B cell (primary cell): ENCODE data around the gene EVX1. TPM values are rescaled to one million over a fixed set of nuclear protein-coding genes. Genes with fewer than 3 reads are reported as not detected.
A peak's percentile ranks its signal among the peaks of the same experiment; 100 is the strongest.

Source experiments
- ATAC-seq: fragments of 200-7000 bp; cut with Tn5 transposase; one replicate; pipeline ENCODE4 v1.10.0; 2021; ENCODE audit warnings: low read depth, mild to moderate bottlenecking, moderate number of reproducible peaks, moderate library complexity
- CTCF ChIA-PET: fragments of 350-600 bp; sonication (Branson Sonifier 250); formaldehyde crosslinking; loops from one replicate; lab custom pipeline; 2021; ENCODE audit warnings: antibody characterized with exemption, inconsistent platforms; lab: Charles Lee
- POLR2A ChIA-PET: fragments of 350-600 bp; sonication (Branson Sonifier 250); formaldehyde crosslinking; loops from one replicate; lab custom pipeline; 2021; ENCODE audit warnings: antibody characterized with exemption; lab: Charles Lee
- DNase-seq: peaks from one replicate; pipeline ENCODE4 v3.0.0; 2013
- H2AFZ ChIP-seq: 2 replicates; pipeline ENCODE4 v1.6.1; 2012; ENCODE audit warnings: mild to moderate bottlenecking, low read depth, low read length; ENCODE audit not compliant: insufficient read depth, poor library complexity, severe bottlenecking
- H3K27ac ChIP-seq, 2 donors: 1 replicate in 1 of 2; 2 replicates in 1 of 2; pipeline ENCODE4 v1.5.1; 2012 to 2013; ENCODE audit warnings: low read length in 2 of 2, mild to moderate bottlenecking in 2 of 2, moderate library complexity in 1 of 2
- H3K27me3 ChIP-seq, 4 experiments: fragments of 200-600 bp in 1 of 4; sonication (generic) in 1 of 4; replicated peaks in 1 of 4; 1 replicate in 2 of 4; 2 replicates in 2 of 4; pipeline versions ENCODE4 v1.6.1 to v1.7.0; 2013 to 2016; ENCODE audit warnings: low read length in 3 of 4, mild to moderate bottlenecking in 2 of 4, mixed read lengths in 1 of 4, moderate library complexity in 1 of 4; ENCODE audit not compliant: insufficient read depth in 4 of 4, control insufficient read depth in 3 of 4; ENCODE audit errors: control extremely low read depth in 1 of 4
- H3K36me3 ChIP-seq, 2 experiments: replicated peaks in 1 of 2; 1 replicate in 1 of 2; 2 replicates in 1 of 2; pipeline versions ENCODE4 v1.6.1 to v1.7.1; 2013; ENCODE audit warnings: low read length in 1 of 2; ENCODE audit not compliant: insufficient read depth in 2 of 2, control insufficient read depth in 1 of 2; ENCODE audit errors: control extremely low read depth in 1 of 2, extremely low read depth in 1 of 2
- H3K4me1 ChIP-seq, 2 donors: fragments of 200-600 bp in 1 of 2; sonication (generic) in 1 of 2; 1 replicate in 1 of 2; 2 replicates in 1 of 2; pipeline versions ENCODE4 v1.5.1 to v1.6.1; 2013 to 2017; ENCODE audit warnings: low read length in 2 of 2; ENCODE audit not compliant: control insufficient read depth in 2 of 2, insufficient read depth in 2 of 2
- H3K4me2 ChIP-seq: replicated peaks from 2 replicates; pipeline ENCODE3; 2012; ENCODE audit warnings: mild to moderate bottlenecking, low read depth, low read length; ENCODE audit not compliant: poor library complexity, severe bottlenecking
- H3K4me3 ChIP-seq, 5 experiments: fragments of 200-600 bp in 1 of 5; sonication (generic) in 1 of 5; 1 replicate in 3 of 5; 2 replicates in 2 of 5; pipeline versions ENCODE4 v1.5.1 to v1.7.0; 2011 to 2016; ENCODE audit warnings: low read length in 4 of 5, mild to moderate bottlenecking in 4 of 5, low read depth in 2 of 5, control low read depth in 1 of 5, moderate library complexity in 1 of 5; ENCODE audit not compliant: insufficient read depth in 1 of 5; ENCODE audit errors: control extremely low read depth in 1 of 5, extremely low read depth in 1 of 5
- H3K79me2 ChIP-seq: fragments of 200-600 bp; sonication (generic); one replicate; pipeline ENCODE4 v1.6.0; 2016; ENCODE audit warnings: low read length; ENCODE audit not compliant: control insufficient read depth, insufficient read depth
- H3K9ac ChIP-seq: fragments of 200-600 bp; sonication (generic); 2 replicates; pipeline ENCODE4 v1.6.1; 2017; ENCODE audit warnings: mild to moderate bottlenecking, low read length, moderate library complexity
- H3K9me3 ChIP-seq, 3 donors: one replicate each; pipeline versions ENCODE4 v1.6.1 to v1.7.1; 2013; ENCODE audit warnings: low read length in 2 of 3; ENCODE audit not compliant: control insufficient read depth in 2 of 3, insufficient read depth in 1 of 3; ENCODE audit errors: control extremely low read depth in 1 of 3
- H4K20me1 ChIP-seq: 2 replicates; pipeline ENCODE4 v1.6.0; 2012; ENCODE audit warnings: mild to moderate bottlenecking, low read length; ENCODE audit not compliant: insufficient read depth, control insufficient read depth, poor library complexity, severe bottlenecking
- H3K27ac Mint-ChIP-seq: one replicate; pipeline ENCODE4 v1.8.0; 2021; ENCODE audit warnings: mixed read lengths
- H3K27me3 Mint-ChIP-seq: one replicate; pipeline ENCODE4 v1.8.0; 2021; ENCODE audit warnings: mixed read lengths
- H3K4me1 Mint-ChIP-seq: one replicate; pipeline ENCODE4 v1.8.0; 2021; ENCODE audit warnings: mixed read lengths
- H3K4me3 Mint-ChIP-seq: one replicate; pipeline ENCODE4 v1.8.0; 2021; ENCODE audit warnings: mixed read lengths
- H3K9me3 Mint-ChIP-seq: one replicate; pipeline ENCODE4 v1.8.0; 2022; ENCODE audit warnings: mixed read lengths; ENCODE audit not compliant: insufficient read depth
- EZH2 ChIP-seq: IDR thresholded peaks from 2 replicates; pipeline ENCODE4 v1.6.1; 2012; ENCODE audit warnings: borderline replicate concordance, low read depth, mild to moderate bottlenecking, moderate library complexity, low read length; ENCODE audit not compliant: insufficient read depth, poor library complexity, severe bottlenecking
- WGBS: methylation state at CpG from one replicate; pipeline ENCODE4 v1.1.5; 2013; ENCODE audit warnings: missing lambda C conversion rate; ENCODE audit not compliant: insufficient coverage; 5-methylcytosine and 5-hydroxymethylcytosine counted together
- intact Hi-C: fragments of 100-400 bp; cut with micrococcal nuclease; formaldehyde crosslinking; loops from one replicate; pipeline ENCODE4 v1.10.0; 2022
- polyA plus RNA-seq: library from polyadenylated mRNA; depleted of rRNA; stranded (reverse); fragments of >200 nt; gene quantifications from 2 replicates; pipeline ENCODE4 v1.2.3, GENCODE V29; 2012
- total RNA-seq, 2 donors: library from RNA; stranded (reverse); fragments of 120-200 nt in 1 of 2; gene quantifications; 1 replicate in 1 of 2; 2 replicates in 1 of 2; pipeline versions ENCODE4 v1.2.3 to v1.2.4, GENCODE V29; 2013 to 2022
- TF ChIP-seq, protein P1 (sequence below): fragments of 200-600 bp; IDR thresholded peaks from one replicate; pipeline ENCODE4 v1.8.0; 2022; ENCODE audit warnings: antibody characterized with exemption, mild to moderate bottlenecking

Gene EVX1
- total and polyA plus RNA-seq, 2 donors (not counting 1 experiment from before 2014, with no cell fraction given): not detected

DNA sequence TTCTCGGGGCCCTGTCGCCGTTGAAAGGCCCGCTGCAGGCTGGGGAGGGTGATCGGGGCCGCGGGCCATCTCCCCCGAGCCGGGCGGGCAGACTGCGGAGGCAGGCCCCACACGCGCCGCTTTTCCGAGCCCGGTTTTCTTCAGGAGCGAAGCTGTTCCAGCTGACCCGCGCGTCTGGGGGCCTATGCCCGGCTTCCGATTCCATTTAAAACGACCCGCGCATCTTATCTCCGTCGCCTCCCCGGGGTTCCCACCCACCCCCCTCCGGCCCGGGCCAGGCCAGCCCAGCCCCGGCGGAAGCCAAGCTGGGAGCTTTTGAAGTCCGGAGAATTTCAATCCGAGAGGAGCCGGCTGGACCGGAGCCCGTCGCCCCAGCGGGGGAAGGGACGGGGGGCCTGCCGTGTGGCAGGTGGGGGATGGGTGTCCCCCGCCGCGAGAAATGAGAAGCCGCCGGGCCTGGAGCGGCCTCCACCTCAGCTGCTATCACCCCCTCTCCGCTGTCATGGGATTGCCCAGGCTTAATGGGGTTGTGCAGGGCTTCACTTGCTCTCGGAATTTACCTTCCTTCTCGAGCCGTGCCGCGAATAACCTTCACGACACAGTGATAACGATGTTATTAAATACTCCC is 3.1 kb upstream of the EVX1 start:
- CTCF ChIA-PET: interaction anchor here (0.7 to 1.1 kb wide), 4 partner anchors 11 to 1388 kb away, joined by 3 to 4 read pairs (median 4); no protein-coding TSS in a partner anchor

More for the DNA sequence above, 3.1 kb upstream of the EVX1 start:
- Histone ChIP-seq H3K4me2 (peak overlapping the region; percentile 52), H3K9ac (no peak overlapping the region), H3K9me3 (peaks cover 0 to 68% (median 4%) of the 10 kb centered on the region in 3 donors), H3K36me3 (no peaks in the 10 kb centered on the region), H3K4me3 (no peak overlapping the region), H3K27ac (no peak overlapping the region), H3K27me3 (peaks cover 0 to 99% (median 73%) of the 10 kb centered on the region in 4 experiments), H3K4me1 (peaks cover 29 to 50% of the 10 kb centered on the region in 2 donors), H4K20me1 (no peaks in the 10 kb centered on the region), H3K79me2 (no peaks in the 10 kb centered on the region), H2AFZ (no peak overlapping the region)
- POLR2A ChIA-PET: no interaction called here
- TF ChIP-seq EZH2: no peak
- TF ChIP-seq, protein P1, sequence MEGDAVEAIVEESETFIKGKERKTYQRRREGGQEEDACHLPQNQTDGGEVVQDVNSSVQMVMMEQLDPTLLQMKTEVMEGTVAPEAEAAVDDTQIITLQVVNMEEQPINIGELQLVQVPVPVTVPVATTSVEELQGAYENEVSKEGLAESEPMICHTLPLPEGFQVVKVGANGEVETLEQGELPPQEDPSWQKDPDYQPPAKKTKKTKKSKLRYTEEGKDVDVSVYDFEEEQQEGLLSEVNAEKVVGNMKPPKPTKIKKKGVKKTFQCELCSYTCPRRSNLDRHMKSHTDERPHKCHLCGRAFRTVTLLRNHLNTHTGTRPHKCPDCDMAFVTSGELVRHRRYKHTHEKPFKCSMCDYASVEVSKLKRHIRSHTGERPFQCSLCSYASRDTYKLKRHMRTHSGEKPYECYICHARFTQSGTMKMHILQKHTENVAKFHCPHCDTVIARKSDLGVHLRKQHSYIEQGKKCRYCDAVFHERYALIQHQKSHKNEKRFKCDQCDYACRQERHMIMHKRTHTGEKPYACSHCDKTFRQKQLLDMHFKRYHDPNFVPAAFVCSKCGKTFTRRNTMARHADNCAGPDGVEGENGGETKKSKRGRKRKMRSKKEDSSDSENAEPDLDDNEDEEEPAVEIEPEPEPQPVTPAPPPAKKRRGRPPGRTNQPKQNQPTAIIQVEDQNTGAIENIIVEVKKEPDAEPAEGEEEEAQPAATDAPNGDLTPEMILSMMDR: no peak
- Mint-ChIP-seq H3K27me3 (peaks cover 74% of the 10 kb centered on the region), H3K27ac (no peak overlapping the region), H3K9me3 (no peaks in the 10 kb centered on the region), H3K4me1 (peaks cover 28% of the 10 kb centered on the region), H3K4me3 (peak overlapping the region; percentile 47)
- WGBS: 8% methylated on average over 42 of the region's 55 CpGs
- intact Hi-C loops: loop anchor here (2.0 to 5.0 kb wide), 3 partner anchors 42 to 1387 kb away; partner anchors contain the start of gene HOXA7
- DNase-seq (no peak), ATAC-seq (no peak)
